Activated T-helper 2 cell treated with anti-CD3 and anti-CD28 coated beads, Interferon-gamma antibody, Interleukin-2, Interleukin-4, amounts not matched to agents 10 μg/mL and 5 μg/mL and 100 μg/mL, durations not matched to agents 14 hours and 24 hours and 36 hours (primary cell): Measurements from ENCODE around the gene GUCD1. TPM values are rescaled to one million over a fixed set of nuclear protein-coding genes. Genes with fewer than 3 reads are reported as not detected.

Experiments used
- DNase-seq: peaks from one replicate; pipeline ENCODE4 v3.0.0; 2021; ENCODE audit warnings: low spot score
- H3K27ac Mint-ChIP-seq: one replicate; pipeline ENCODE4 v1.8.0; 2021; ENCODE audit warnings: mixed read lengths
- H3K27me3 Mint-ChIP-seq: one replicate; pipeline ENCODE4 v1.8.0; 2021; ENCODE audit warnings: low read depth, mixed read lengths
- H3K36me3 Mint-ChIP-seq: one replicate; pipeline ENCODE4 v1.8.0; 2021; ENCODE audit warnings: low read depth, mixed read lengths
- H3K4me1 Mint-ChIP-seq: one replicate; pipeline ENCODE4 v1.8.0; 2021; ENCODE audit warnings: low read depth, mixed read lengths
- H3K4me3 Mint-ChIP-seq: one replicate; pipeline ENCODE4 v1.8.0; 2021; ENCODE audit warnings: low read depth, mild to moderate bottlenecking, moderate library complexity, mixed read lengths
- H3K9me3 Mint-ChIP-seq: one replicate; pipeline ENCODE4 v1.8.0; 2021; ENCODE audit warnings: mixed read lengths
- intact Hi-C: fragments of 100-400 bp; cut with micrococcal nuclease; formaldehyde crosslinking; loops from one replicate; pipeline ENCODE4 v1.15.1; 2023
- total RNA-seq: library from RNA; stranded (reverse); gene quantifications from 2 replicates; pipeline ENCODE4 v1.2.3, GENCODE V29; 2022

GUCD1 gene
- total RNA-seq, 1 donor from 2014 or later: 115 TPM

DNA sequence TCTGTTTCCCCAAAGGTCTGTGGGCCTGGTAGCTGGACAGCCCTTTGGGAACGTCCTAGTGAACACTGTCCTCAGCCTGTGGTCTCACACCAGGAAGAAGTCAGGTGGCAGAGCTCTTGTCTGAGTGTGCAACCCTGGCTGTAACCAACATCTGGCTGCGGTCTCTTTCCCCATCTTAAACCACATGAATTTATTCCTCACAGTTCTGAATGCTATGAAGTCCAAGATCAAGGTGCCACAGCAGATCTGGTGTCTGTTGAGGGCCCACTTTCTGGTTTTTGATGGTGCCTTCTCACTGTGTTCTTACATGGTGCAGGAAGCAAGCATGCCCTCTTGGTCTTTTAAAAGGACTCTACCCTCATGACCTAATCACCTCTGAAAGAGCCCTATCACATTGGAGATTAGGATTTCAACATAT is 57.1 kb downstream of the GUCD1 start:
- H3K9me3 Mint-ChIP-seq: no peaks in the 10 kb centered on the region
- no peak overlapping the region for H3K4me3 Mint-ChIP-seq
- H3K36me3 Mint-ChIP-seq: no peaks in the 10 kb centered on the region
- no peak overlapping the region for H3K27ac Mint-ChIP-seq
- no peak for DNase-seq
- peaks cover 56% of the 10 kb centered on the region for H3K27me3 Mint-ChIP-seq
- peaks cover 7% of the 10 kb centered on the region for H3K4me1 Mint-ChIP-seq
- intact Hi-C loops: no loop called here

DNA sequence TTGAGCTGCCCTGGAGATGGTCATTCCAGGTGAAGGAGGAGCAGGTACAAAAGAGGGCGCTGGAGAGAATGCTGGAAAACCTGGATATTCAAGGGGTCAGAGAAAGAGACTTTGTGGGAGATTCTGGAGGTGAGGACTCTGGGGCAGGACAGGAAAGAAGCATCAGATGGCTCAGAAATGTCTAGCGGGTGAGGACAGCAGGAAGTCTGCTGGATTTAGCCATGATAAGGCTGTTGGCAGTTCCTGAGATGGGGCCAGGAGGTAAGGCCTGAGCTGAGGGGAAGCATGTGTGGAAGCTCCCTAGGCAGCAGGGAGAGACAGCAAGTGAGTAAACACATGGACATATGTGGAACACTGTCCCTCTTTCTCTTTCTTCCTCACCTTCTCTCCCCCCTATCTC is 58.3 kb downstream of the GUCD1 start:
- Mint-ChIP-seq H3K27ac (no peak overlapping the region), H3K4me1 (peaks cover 4% of the 10 kb centered on the region), H3K9me3 (no peaks in the 10 kb centered on the region), H3K4me3 (no peak overlapping the region), H3K27me3 (peaks cover 55% of the 10 kb centered on the region), H3K36me3 (no peaks in the 10 kb centered on the region)
- intact Hi-C loops: no loop called here
- DNase-seq: no peak

DNA sequence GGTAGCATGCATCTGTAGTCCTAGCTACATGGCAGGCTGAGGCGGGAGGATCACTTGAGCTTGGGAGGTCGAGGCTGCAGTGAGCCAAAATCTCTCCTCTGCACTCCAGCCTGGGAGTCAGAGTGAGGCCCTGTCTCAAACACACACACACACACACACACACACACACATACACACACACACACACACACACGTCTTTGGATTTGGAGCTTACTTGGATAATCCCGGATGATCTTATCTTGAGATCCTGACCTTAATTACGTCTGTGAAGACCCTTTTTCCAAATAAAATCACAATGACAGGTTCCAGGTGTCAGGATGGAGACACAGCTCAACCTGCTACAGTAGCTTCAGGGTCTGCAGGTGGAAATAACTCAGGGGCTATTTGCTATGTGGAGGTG is 58.7 kb downstream of the GUCD1 start:
- intact Hi-C loops: no loop called here
- Mint-ChIP-seq H3K36me3 (no peaks in the 10 kb centered on the region), H3K4me3 (no peak overlapping the region), H3K9me3 (no peaks in the 10 kb centered on the region), H3K4me1 (peaks cover 4% of the 10 kb centered on the region), H3K27me3 (peaks cover 56% of the 10 kb centered on the region), H3K27ac (no peak overlapping the region)
- no peak for DNase-seq

DNA sequence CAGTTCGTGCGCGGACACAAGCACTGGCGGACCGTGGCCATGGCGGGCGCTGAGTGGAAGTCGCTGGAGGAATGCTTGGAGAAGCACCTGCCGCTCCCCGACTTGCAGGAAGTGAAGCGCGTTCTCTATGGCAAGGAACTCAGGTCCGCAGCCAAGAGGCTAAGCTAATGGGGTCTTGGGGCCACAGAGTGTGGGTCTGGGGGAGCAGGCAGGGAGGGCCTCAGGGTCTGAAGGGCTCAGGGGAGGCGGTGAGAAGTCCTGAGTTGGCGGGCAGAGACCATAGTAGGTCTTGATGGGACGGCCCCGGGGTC is 59.6 kb downstream of the GUCD1 start:
- Mint-ChIP-seq H3K9me3 (no peaks in the 10 kb centered on the region), H3K4me1 (peaks cover 4% of the 10 kb centered on the region), H3K27ac (no peak overlapping the region), H3K36me3 (no peaks in the 10 kb centered on the region), H3K4me3 (no peak overlapping the region), H3K27me3 (peaks cover 59% of the 10 kb centered on the region)
- no peak for DNase-seq
- intact Hi-C loops: no loop called here

- intact Hi-C loops: no loop called here
- Mint-ChIP-seq H3K27ac (no peak within 1 kb of the TSS), H3K4me1 (peaks cover 4% of the 10 kb centered on the region), H3K27me3 (peaks cover 59% of the 10 kb centered on the region), H3K36me3 (no peaks in the 10 kb centered on the region), H3K4me3 (no peak within 1 kb of the TSS), H3K9me3 (no peaks in the 10 kb centered on the region)
- no peak for DNase-seq
Measured at GRCh38 chr22:24494528-24495364, 60.2 kb downstream of the GUCD1 start, which contains the start of gene UPB1. Gene UPB1, plus strand, starts transcription at chr22:24495332. Its CDS starts 72 bp downstream, at chr22:24495404.

DNA sequence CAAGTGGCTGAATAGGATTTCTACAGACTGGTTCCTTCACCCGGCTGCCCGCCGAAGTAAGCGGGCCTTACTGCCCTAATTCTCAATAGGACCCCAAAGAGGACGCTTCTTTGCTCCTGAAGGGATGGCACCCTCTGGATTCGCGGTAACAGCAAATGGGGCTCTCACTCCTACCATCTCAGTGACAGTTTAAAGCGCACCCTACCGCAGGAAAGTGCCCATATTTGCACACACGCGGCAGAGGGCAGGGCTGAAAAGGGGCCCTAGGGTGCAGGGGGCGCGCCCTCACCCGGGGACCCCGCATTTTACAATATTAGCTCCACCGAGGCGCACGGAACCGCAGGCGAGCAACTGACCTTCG is 60.8 kb downstream of the GUCD1 start:
- Mint-ChIP-seq H3K4me1 (peaks cover 4% of the 10 kb centered on the region), H3K4me3 (no peak overlapping the region), H3K27me3 (peaks cover 64% of the 10 kb centered on the region), H3K36me3 (no peaks in the 10 kb centered on the region), H3K27ac (no peak overlapping the region), H3K9me3 (no peaks in the 10 kb centered on the region)
- intact Hi-C loops: no loop called here
- no peak for DNase-seq

DNA sequence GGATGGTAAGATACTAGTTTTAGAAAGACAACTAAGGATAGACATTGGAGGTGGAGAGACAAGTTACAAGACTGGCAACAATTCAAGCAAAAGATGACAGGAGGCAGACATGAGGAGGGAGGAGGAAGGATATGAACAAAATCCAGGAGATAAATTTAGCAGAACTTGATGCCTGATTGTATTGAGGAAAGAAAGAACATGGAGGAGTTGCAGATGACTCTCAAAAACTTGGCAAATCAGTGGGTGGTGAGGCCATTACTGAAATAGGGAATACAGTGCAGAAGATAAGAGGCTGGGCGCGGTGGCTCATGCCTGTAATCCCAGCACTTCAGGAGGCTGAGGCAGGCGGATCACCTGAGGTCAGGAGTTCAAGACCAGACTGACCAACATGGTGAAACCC is 62.5 kb downstream of the GUCD1 start:
- Mint-ChIP-seq H3K4me3 (no peak overlapping the region), H3K9me3 (no peaks in the 10 kb centered on the region), H3K4me1 (peaks cover 2% of the 10 kb centered on the region), H3K27me3 (peaks cover 55% of the 10 kb centered on the region), H3K36me3 (no peaks in the 10 kb centered on the region), H3K27ac (no peak overlapping the region)
- intact Hi-C loops: no loop called here
- no peak for DNase-seq

Other genes starting within 250 kb of the GUCD1 start
- 20.2 and 23.8 TPM in 2 replicates for gene ADORA2A, start 127.5 kb downstream of the GUCD1 start, total RNA-seq
- 0.09 and 0.11 TPM in 2 replicates for gene UPB1, start 59.8 kb downstream of the GUCD1 start, total RNA-seq
- gene SNRPD3, start 861 bp upstream of the GUCD1 start, total RNA-seq: 148 and 160 TPM in 2 replicates
- gene LRRC75B, start 37.9 kb upstream of the GUCD1 start, total RNA-seq: 4.5 and 4.7 TPM in 2 replicates
- gene GGT1, start 48.1 kb upstream of the GUCD1 start, total RNA-seq: 46.2 and 47.0 TPM in 2 replicates
- gene PIWIL3, start 219.6 kb upstream of the GUCD1 start, total RNA-seq: not detected in 2 replicates